Measurements from ENCODE around the gene C4B. TPM values are rescaled to one million over a fixed set of nuclear protein-coding genes. Genes with fewer than 3 reads are reported as not detected.
"Not testable (repeated sequence)": the region's sequence is repeated elsewhere in the genome, so short reads cannot be mapped to it uniquely, and the experiment has no call there.

The C4B gene
- total RNA-seq: 1 to 10 TPM; 4.0 to 5.1 (median 4.6) TPM
- total RNA-seq (2013): 3.7 TPM

DNA sequence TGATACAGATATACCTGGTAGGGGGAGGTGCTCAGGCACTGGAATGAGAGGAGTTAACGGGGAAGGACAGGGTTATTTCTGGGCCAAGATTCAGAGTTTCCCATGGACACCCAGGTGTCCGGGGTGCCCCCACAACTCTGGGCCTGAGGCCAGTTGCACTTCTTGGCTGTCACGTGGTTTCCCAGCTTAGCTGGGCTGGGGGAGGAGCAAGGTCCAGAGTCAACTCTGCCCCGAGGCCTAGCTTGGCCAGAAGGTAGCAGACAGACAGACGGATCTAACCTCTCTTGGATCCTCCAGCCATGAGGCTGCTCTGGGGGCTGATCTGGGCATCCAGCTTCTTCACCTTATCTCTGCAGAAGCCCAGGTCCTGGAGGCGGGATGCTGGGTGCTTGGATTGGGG lies at the start of gene C4B:
Gene C4B, plus strand, starts transcription at position 249 of the 400 bp plus-strand sequence. Its CDS starts 51 bp downstream, at position 300.
- H3K9me3 ChIP-seq (ENCODE audit: control insufficient read depth, insufficient read depth, low read length); intact Hi-C loops (cut with micrococcal nuclease); H3K27me3 Mint-ChIP-seq (ENCODE audit: low read depth in 2 of 2); H3K36me3 ChIP-seq (ENCODE audit: control insufficient read depth, insufficient read depth, low read length); H3K27me3 ChIP-seq (ENCODE audit: control insufficient read depth, insufficient read depth, low read length); H3K4me3 Mint-ChIP-seq; DNase-seq; H3K36me3 Mint-ChIP-seq; H3K4me1 Mint-ChIP-seq; H3K27ac ChIP-seq (ENCODE audit: low read length); ATAC-seq; H3K27ac Mint-ChIP-seq; H3K9me3 Mint-ChIP-seq; H3K4me3 ChIP-seq (ENCODE audit: low read length); H3K4me1 ChIP-seq (ENCODE audit: control insufficient read depth, insufficient read depth, low read length): not testable (repeated sequence)
- WGBS (ENCODE audit: insufficient coverage): no CpG with 5 or more reads among the region's 6 CpGs

DNA sequence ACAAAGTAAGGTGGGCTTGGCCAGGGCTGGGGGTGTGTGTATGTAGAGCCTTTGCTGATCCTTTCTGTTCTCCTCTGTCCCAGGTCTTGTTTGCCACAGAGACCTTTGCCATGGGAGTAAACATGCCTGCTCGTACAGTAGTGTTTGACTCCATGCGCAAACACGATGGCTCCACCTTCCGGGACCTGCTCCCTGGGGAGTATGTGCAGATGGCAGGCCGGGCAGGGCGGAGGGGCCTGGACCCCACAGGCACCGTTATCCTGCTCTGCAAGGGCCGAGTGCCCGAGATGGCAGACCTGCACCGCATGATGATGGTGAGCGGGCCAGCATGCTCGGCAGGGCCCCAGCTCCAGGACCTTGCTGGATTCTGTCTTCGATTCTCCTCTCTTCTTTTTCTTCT lies 48.9 kb upstream of the C4B start:
- Histone ChIP-seq H3K4me1 (ENCODE audit: control insufficient read depth, insufficient read depth, low read length) (peaks cover 4% of the 10 kb centered on the region), H3K27me3 (ENCODE audit: control insufficient read depth, insufficient read depth, low read length) (no peaks in the 10 kb centered on the region), H3K4me3 (ENCODE audit: low read length) (no peak overlapping the region), H3K36me3 (ENCODE audit: control insufficient read depth, insufficient read depth, low read length) (peaks cover 95% of the 10 kb centered on the region), H3K9me3 (ENCODE audit: control insufficient read depth, insufficient read depth, low read length) (no peaks in the 10 kb centered on the region), H3K27ac (ENCODE audit: low read length) (no peak overlapping the region)
- Mint-ChIP-seq H3K27ac (no peak overlapping the region), H3K36me3 (peaks cover 7% of the 10 kb centered on the region), H3K4me3 (no peak overlapping the region), H3K9me3 (no peaks in the 10 kb centered on the region), H3K27me3 (ENCODE audit: low read depth in 2 of 2) (no peaks in the 10 kb centered on the region), H3K4me1 (peaks cover 14 to 24% of the 10 kb centered on the region in 2 donors)
- intact Hi-C loops (cut with micrococcal nuclease): no loop called here
- no peak for DNase-seq
- 97% methylated on average over 13 of the region's 13 CpGs for WGBS (ENCODE audit: insufficient coverage)
- ATAC-seq: no peak
- TF ChIP-seq, protein P1, sequence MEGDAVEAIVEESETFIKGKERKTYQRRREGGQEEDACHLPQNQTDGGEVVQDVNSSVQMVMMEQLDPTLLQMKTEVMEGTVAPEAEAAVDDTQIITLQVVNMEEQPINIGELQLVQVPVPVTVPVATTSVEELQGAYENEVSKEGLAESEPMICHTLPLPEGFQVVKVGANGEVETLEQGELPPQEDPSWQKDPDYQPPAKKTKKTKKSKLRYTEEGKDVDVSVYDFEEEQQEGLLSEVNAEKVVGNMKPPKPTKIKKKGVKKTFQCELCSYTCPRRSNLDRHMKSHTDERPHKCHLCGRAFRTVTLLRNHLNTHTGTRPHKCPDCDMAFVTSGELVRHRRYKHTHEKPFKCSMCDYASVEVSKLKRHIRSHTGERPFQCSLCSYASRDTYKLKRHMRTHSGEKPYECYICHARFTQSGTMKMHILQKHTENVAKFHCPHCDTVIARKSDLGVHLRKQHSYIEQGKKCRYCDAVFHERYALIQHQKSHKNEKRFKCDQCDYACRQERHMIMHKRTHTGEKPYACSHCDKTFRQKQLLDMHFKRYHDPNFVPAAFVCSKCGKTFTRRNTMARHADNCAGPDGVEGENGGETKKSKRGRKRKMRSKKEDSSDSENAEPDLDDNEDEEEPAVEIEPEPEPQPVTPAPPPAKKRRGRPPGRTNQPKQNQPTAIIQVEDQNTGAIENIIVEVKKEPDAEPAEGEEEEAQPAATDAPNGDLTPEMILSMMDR (IDR thresholded peaks at IDR 0.05): no peak

DNA sequence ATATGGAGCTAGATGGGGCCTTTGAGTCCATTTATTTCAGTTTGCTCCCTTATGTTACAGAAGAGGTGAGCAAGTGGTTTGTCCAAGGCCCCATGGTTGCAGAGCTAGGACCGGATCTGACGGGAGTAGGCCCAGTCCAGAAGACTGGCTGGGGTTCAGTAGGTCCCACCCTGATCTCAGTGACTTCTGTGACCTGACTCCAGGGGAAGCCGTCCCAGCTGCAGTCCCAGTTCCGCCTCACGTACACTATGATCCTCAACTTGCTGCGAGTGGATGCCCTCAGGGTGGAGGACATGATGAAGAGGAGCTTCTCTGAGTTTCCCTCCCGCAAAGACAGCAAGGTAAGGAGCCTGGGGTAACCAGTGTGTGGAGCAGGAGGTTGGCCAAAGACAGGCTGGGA lies 48.1 kb upstream of the C4B start:
- TF ChIP-seq, protein P1 (IDR thresholded peaks at IDR 0.05): no peak
- Histone ChIP-seq H3K4me3 (ENCODE audit: low read length) (no peak overlapping the region), H3K36me3 (ENCODE audit: control insufficient read depth, insufficient read depth, low read length) (peaks cover 88% of the 10 kb centered on the region), H3K27me3 (ENCODE audit: control insufficient read depth, insufficient read depth, low read length) (no peaks in the 10 kb centered on the region), H3K4me1 (ENCODE audit: control insufficient read depth, insufficient read depth, low read length) (peaks cover 12% of the 10 kb centered on the region), H3K9me3 (ENCODE audit: control insufficient read depth, insufficient read depth, low read length) (no peaks in the 10 kb centered on the region), H3K27ac (ENCODE audit: low read length) (no peak overlapping the region)
- peaks cover 7% of the 10 kb centered on the region for H3K36me3 Mint-ChIP-seq
- ATAC-seq: no peak
- H3K27me3 Mint-ChIP-seq (ENCODE audit: low read depth in 2 of 2): no peaks in the 10 kb centered on the region
- no peaks in the 10 kb centered on the region for H3K9me3 Mint-ChIP-seq
- H3K4me3 Mint-ChIP-seq: no peak overlapping the region
- peaks cover 14 to 24% of the 10 kb centered on the region in 2 donors for H3K4me1 Mint-ChIP-seq
- intact Hi-C loops (cut with micrococcal nuclease): no loop called here
- WGBS (ENCODE audit: insufficient coverage): 93% methylated on average over 7 of the region's 7 CpGs
- DNase-seq: no peak
- peak overlapping the region; percentile 5 to 76 for H3K27ac Mint-ChIP-seq

DNA sequence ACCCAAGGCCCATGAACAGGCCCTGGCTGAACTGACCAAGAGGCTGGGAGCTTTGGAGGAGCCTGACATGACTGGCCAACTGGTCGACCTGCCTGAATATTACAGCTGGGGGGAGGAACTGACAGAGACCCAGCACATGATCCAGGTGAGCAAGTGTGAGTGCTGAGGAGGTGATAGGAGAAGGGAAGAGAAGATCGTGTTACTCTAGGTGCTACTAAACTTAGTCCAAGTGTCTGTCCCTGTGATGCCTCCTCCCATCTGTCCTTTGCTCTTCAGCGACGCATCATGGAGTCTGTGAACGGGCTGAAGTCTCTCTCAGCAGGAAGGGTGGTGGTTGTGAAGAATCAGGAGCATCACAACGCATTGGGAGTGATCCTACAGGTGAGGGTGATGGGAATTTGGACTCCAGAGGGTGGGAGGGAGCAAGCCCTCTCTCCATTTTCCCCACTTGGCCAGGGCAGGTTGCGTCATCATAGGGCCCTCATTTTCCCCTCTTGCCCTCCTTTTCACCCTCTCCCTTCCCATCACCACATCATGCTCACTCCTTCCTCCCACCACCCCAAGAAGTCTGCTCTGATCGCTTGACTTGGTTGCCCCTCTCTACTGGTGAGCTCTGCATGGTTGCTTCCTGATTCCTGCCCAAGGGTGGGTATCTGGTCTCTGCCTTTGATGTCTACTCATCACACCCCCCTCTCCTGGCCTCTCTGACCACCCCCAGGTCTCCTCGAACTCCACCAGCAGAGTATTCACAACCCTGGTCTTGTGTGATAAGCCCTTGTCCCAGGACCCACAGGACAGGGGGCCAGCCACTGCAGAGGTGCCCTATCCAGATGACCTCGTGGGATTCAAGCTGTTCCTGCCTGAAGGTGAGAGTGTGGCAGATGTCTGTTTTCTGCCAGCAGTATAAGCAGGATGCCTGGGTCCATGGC lies 47.3 kb upstream of the C4B start:
- Mint-ChIP-seq H3K9me3 (no peaks in the 10 kb centered on the region), H3K36me3 (peaks cover 7% of the 10 kb centered on the region), H3K4me1 (peaks cover 7 to 25% of the 10 kb centered on the region in 2 donors), H3K4me3 (no peak overlapping the region), H3K27ac (peak overlapping the region in 1 of 2 donors; percentile 76), H3K27me3 (ENCODE audit: low read depth in 2 of 2) (no peaks in the 10 kb centered on the region)
- ATAC-seq (no peak), DNase-seq (no peak)
- 94% methylated on average over 10 of the region's 10 CpGs for WGBS (ENCODE audit: insufficient coverage)
- Histone ChIP-seq H3K4me1 (ENCODE audit: control insufficient read depth, insufficient read depth, low read length) (peaks cover 15% of the 10 kb centered on the region), H3K9me3 (ENCODE audit: control insufficient read depth, insufficient read depth, low read length) (no peaks in the 10 kb centered on the region), H3K4me3 (ENCODE audit: low read length) (no peak overlapping the region), H3K27me3 (ENCODE audit: control insufficient read depth, insufficient read depth, low read length) (no peaks in the 10 kb centered on the region), H3K36me3 (ENCODE audit: control insufficient read depth, insufficient read depth, low read length) (peaks cover 80% of the 10 kb centered on the region), H3K27ac (ENCODE audit: low read length) (no peak overlapping the region)
- intact Hi-C loops (cut with micrococcal nuclease): no loop called here
- TF ChIP-seq, protein P1 (IDR thresholded peaks at IDR 0.05): no peak

All from natural killer cell (primary cell).